Glutamatergic neuron (in vitro differentiated cells): ENCODE data around the gene CASP4. TPM values are rescaled to one million over a fixed set of nuclear protein-coding genes. Genes with fewer than 3 reads are reported as not detected.

Source experiments
- DNase-seq: peaks from one replicate; pipeline ENCODE4 v3.0.0; 2022
- H3K27ac Mint-ChIP-seq: one replicate; pipeline ENCODE4 v1.8.0; 2020; ENCODE audit warnings: mild to moderate bottlenecking, mixed read lengths, inconsistent platforms; ENCODE audit not compliant: unreplicated experiment
- H3K27me3 Mint-ChIP-seq: one replicate; pipeline ENCODE4 v1.8.0; 2020; ENCODE audit warnings: mild to moderate bottlenecking, moderate library complexity, mixed read lengths, inconsistent platforms; ENCODE audit not compliant: unreplicated experiment
- H3K36me3 Mint-ChIP-seq: one replicate; pipeline ENCODE4 v1.8.0; 2020; ENCODE audit warnings: mild to moderate bottlenecking, mixed read lengths, inconsistent platforms; ENCODE audit not compliant: unreplicated experiment
- H3K4me1 Mint-ChIP-seq: one replicate; pipeline ENCODE4 v1.8.0; 2020; ENCODE audit warnings: mild to moderate bottlenecking, low read depth, mixed read lengths, inconsistent platforms; ENCODE audit not compliant: unreplicated experiment
- H3K4me3 Mint-ChIP-seq: one replicate; pipeline ENCODE4 v1.8.0; 2020; ENCODE audit warnings: mild to moderate bottlenecking, mixed read lengths, inconsistent platforms; ENCODE audit not compliant: unreplicated experiment
- H3K9me3 Mint-ChIP-seq: one replicate; pipeline ENCODE4 v1.8.0; 2020; ENCODE audit warnings: mild to moderate bottlenecking, moderate library complexity, mixed read lengths, inconsistent platforms; ENCODE audit not compliant: unreplicated experiment
- CTCF ChIP-seq: fragments of 200-600 bp; sonication (generic); IDR thresholded peaks from one replicate; pipeline ENCODE4 v1.5.0; 2021; ENCODE audit not compliant: partially characterized antibody, unreplicated experiment
- total RNA-seq: library from RNA; stranded (reverse); fragmentation: NEBNext Ultra II Directional; extraction: Animal tissue kit (Norgen Biotek cat#: 25700); gene quantifications from one replicate; pipeline ENCODE4 v1.2.1, GENCODE V29; 2021; ENCODE audit not compliant: unreplicated experiment

Gene CASP4
- total RNA-seq, 1 donor from 2014 or later: not detected

- Mint-ChIP-seq H3K27me3 (no peaks in the 10 kb centered on the region), H3K4me1 (peaks cover 2% of the 10 kb centered on the region), H3K4me3 (no peak overlapping the region), H3K27ac (no peak overlapping the region), H3K9me3 (peaks cover 4% of the 10 kb centered on the region), H3K36me3 (peaks cover 13% of the 10 kb centered on the region)
- no peak for TF ChIP-seq CTCF
- DNase-seq: peak; percentile 20
Observed at GRCh38 chr11:104926771-104927611, 41.4 kb downstream of the CASP4 start.

- no peak for TF ChIP-seq CTCF
- H3K4me3 Mint-ChIP-seq: no peak overlapping the region
Observed at GRCh38 chr11:104925850-104926249, 42.5 kb downstream of the CASP4 start.

GRCh38 chr11:104918113-104918824 lies 50.1 kb downstream of the CASP4 start:
- no peak for DNase-seq
- no peak overlapping the region for H3K4me3 Mint-ChIP-seq
- no peaks in the 10 kb centered on the region for H3K36me3 Mint-ChIP-seq
- no peaks in the 10 kb centered on the region for H3K4me1 Mint-ChIP-seq
- H3K27ac Mint-ChIP-seq: no peak overlapping the region
- no peaks in the 10 kb centered on the region for H3K9me3 Mint-ChIP-seq
- no peaks in the 10 kb centered on the region for H3K27me3 Mint-ChIP-seq
- no peak for TF ChIP-seq CTCF

More at GRCh38 chr11:104925850-104926249, 42.5 kb downstream of the CASP4 start:
- Mint-ChIP-seq H3K27ac (no peak overlapping the region), H3K36me3 (peaks cover 13% of the 10 kb centered on the region), H3K4me1 (peaks cover 2% of the 10 kb centered on the region), H3K9me3 (peaks cover 4% of the 10 kb centered on the region), H3K27me3 (no peaks in the 10 kb centered on the region)
- DNase-seq: no peak

- Mint-ChIP-seq H3K27me3 (no peaks in the 10 kb centered on the region), H3K36me3 (no peaks in the 10 kb centered on the region), H3K9me3 (no peaks in the 10 kb centered on the region), H3K4me1 (no peaks in the 10 kb centered on the region), H3K4me3 (no peak overlapping the region), H3K27ac (no peak overlapping the region)
- no peak for TF ChIP-seq CTCF
- no peak for DNase-seq
Observed at GRCh38 chr11:104917271-104918112, 50.9 kb downstream of the CASP4 start.
